GM21447 (cell line): ENCODE data around the gene FARS2.
A peak's percentile ranks its signal among the peaks of the same experiment; 100 is the strongest.

ENCODE experiments used
- ATAC-seq: cut with Tn5 transposase; IDR thresholded peaks from one replicate; pipeline ENCODE4 v1.9.1; 2021; ENCODE audit not compliant: unreplicated experiment

The FARS2 gene

GRCh38 chr6:5248302-5249098 is 12.8 kb upstream of the FARS2 start:
- no peak for ATAC-seq

GRCh38 chr6:5249451-5250122 is 11.7 kb upstream of the FARS2 start:
- ATAC-seq = no peak

- no peak for ATAC-seq
Observed at GRCh38 chr6:5250451-5250850, 10.9 kb upstream of the FARS2 start.

GRCh38 chr6:5250911-5251310 is 10.4 kb upstream of the FARS2 start:
- ATAC-seq = no peak

- no peak for ATAC-seq
Observed at GRCh38 chr6:5256952-5257351, 4.4 kb upstream of the FARS2 start.

- ATAC-seq = no peak
Observed at GRCh38 chr6:5257400-5257799, 3.9 kb upstream of the FARS2 start.

- ATAC-seq = no peak
Observed at GRCh38 chr6:5259428-5259827, 1.9 kb upstream of the FARS2 start.

GRCh38 chr6:5260111-5260620 is 1.1 kb upstream of the FARS2 start:
- peak; percentile 69 for ATAC-seq

GRCh38 chr6:5261545-5262109 is 314 bp downstream of the FARS2 start:
- no peak for ATAC-seq

GRCh38 chr6:5266423-5266822 is 5.1 kb downstream of the FARS2 start:
- no peak for ATAC-seq

- ATAC-seq = no peak
Observed at GRCh38 chr6:5270093-5270680, 8.9 kb downstream of the FARS2 start.

- no peak for ATAC-seq
Observed at GRCh38 chr6:5271926-5272325, 10.6 kb downstream of the FARS2 start.

GRCh38 chr6:5274231-5274630 is 12.9 kb downstream of the FARS2 start:
- no peak for ATAC-seq

GRCh38 chr6:5275497-5275896 is 14.2 kb downstream of the FARS2 start:
- no peak for ATAC-seq

- ATAC-seq = no peak
Observed at GRCh38 chr6:5276581-5276980, 15.3 kb downstream of the FARS2 start.

- no peak for ATAC-seq
Observed at GRCh38 chr6:5277589-5277988, 16.3 kb downstream of the FARS2 start.

- ATAC-seq = peak; percentile 82
Observed at GRCh38 chr6:5278047-5278446, 16.7 kb downstream of the FARS2 start.

GRCh38 chr6:5278565-5279120 is 17.3 kb downstream of the FARS2 start:
- no peak for ATAC-seq

GRCh38 chr6:5279891-5280338 is 18.6 kb downstream of the FARS2 start:
- ATAC-seq = no peak

- no peak for ATAC-seq
Observed at GRCh38 chr6:5280920-5281319, 19.6 kb downstream of the FARS2 start.

GRCh38 chr6:5282191-5282623 is 20.9 kb downstream of the FARS2 start:
- ATAC-seq = no peak
